ENCODE results near the gene OR4E1. TPM values are rescaled to one million over a fixed set of nuclear protein-coding genes. Genes with fewer than 3 reads are reported as not detected.

Gene OR4E1
- total RNA-seq, 1 experiment from 2014 or later: not detected

DNA sequence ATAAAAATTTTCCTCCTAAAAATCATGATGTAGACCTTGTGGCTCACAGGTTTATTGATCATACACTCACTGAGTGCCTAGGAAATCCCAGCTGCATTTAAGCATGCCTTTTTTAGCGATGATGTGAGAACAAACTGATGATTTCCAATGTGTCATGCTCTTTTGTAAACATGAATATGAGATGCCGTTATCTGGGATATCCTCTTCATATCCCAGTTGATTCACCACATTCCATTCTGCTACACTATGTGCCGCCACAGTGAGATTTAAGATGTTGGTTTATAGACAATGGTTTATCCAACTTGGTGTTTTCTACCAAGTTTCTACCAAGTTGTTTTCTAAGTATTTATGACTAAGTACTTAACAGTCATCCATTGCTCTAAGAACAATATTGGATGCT lies 5.2 kb downstream of the OR4E1 start:
- no peak overlapping the region for H3K27ac Mint-ChIP-seq (ENCODE audit: unreplicated experiment)
- TF ChIP-seq, protein P1, sequence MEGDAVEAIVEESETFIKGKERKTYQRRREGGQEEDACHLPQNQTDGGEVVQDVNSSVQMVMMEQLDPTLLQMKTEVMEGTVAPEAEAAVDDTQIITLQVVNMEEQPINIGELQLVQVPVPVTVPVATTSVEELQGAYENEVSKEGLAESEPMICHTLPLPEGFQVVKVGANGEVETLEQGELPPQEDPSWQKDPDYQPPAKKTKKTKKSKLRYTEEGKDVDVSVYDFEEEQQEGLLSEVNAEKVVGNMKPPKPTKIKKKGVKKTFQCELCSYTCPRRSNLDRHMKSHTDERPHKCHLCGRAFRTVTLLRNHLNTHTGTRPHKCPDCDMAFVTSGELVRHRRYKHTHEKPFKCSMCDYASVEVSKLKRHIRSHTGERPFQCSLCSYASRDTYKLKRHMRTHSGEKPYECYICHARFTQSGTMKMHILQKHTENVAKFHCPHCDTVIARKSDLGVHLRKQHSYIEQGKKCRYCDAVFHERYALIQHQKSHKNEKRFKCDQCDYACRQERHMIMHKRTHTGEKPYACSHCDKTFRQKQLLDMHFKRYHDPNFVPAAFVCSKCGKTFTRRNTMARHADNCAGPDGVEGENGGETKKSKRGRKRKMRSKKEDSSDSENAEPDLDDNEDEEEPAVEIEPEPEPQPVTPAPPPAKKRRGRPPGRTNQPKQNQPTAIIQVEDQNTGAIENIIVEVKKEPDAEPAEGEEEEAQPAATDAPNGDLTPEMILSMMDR (IDR thresholded peaks at IDR 0.05; ENCODE audit: insufficient read depth in 1 of 2, low read depth in 1 of 2, low read length in 1 of 2, severe bottlenecking in 1 of 2, unreplicated experiment in 1 of 2): no peak
- no peaks in the 10 kb centered on the region for H3K36me3 Mint-ChIP-seq (ENCODE audit: insufficient read depth, unreplicated experiment)
- no peak for DNase-seq
- ChIA-PET POLR2A (no interaction called here), CTCF (no interaction called here)
- BruUV-seq (replicated peaks): no TSS peak
- Histone ChIP-seq H3K4me3 (ENCODE audit: low read depth, low read length) (no peak overlapping the region), H3K9me3 (no peaks in the 10 kb centered on the region), H3K4me1 (peaks cover 16% of the 10 kb centered on the region), H3K36me3 (ENCODE audit: control insufficient read depth, insufficient read depth, low read length) (no peaks in the 10 kb centered on the region), H3K27me3 (replicated peaks; ENCODE audit: control insufficient read depth, insufficient read depth, low read length) (no peaks in the 10 kb centered on the region)
- intact Hi-C loops (cut with micrococcal nuclease; ENCODE audit: unreplicated experiment): loop anchor here (2.0 kb wide), 1 partner anchor 26 kb away; no protein-coding TSS in a partner anchor
- H3K9me3 Mint-ChIP-seq (ENCODE audit: unreplicated experiment): no peaks in the 10 kb centered on the region
- H3K4me3 Mint-ChIP-seq (ENCODE audit: unreplicated experiment): no peak overlapping the region
- peaks cover 17% of the 10 kb centered on the region for H3K4me1 Mint-ChIP-seq (ENCODE audit: low read depth, unreplicated experiment)
- no peaks in the 10 kb centered on the region for H3K27me3 Mint-ChIP-seq (ENCODE audit: insufficient read depth, unreplicated experiment)

DNA sequence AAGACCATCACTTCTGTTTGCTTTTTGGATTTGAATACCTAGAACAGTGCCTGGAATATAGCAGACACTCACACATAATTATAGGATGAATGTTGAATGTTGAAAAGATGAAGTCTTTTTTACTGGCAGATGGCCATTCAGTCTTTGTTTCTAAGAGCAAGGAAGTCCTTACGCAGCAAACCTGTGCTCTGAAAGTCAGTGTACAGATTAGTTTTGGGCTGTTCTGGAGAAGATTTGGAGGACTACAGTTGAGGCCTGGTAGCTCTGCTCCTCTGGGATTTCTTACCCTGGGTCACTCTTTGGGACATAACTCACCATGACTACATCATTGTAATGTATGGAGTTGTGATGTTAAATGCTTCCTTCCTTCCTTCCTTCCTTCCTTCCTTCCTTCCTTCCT lies 16.6 kb downstream of the OR4E1 start:
- Mint-ChIP-seq H3K4me3 (ENCODE audit: unreplicated experiment) (no peak overlapping the region), H3K4me1 (ENCODE audit: low read depth, unreplicated experiment) (no peaks in the 10 kb centered on the region), H3K27ac (ENCODE audit: unreplicated experiment) (no peak overlapping the region), H3K36me3 (ENCODE audit: insufficient read depth, unreplicated experiment) (no peaks in the 10 kb centered on the region), H3K9me3 (ENCODE audit: unreplicated experiment) (no peaks in the 10 kb centered on the region), H3K27me3 (ENCODE audit: insufficient read depth, unreplicated experiment) (peaks cover 3% of the 10 kb centered on the region)
- BruUV-seq (replicated peaks): no TSS peak
- TF ChIP-seq, protein P1 (IDR thresholded peaks at IDR 0.05; ENCODE audit: insufficient read depth in 1 of 2, low read depth in 1 of 2, low read length in 1 of 2, severe bottlenecking in 1 of 2, unreplicated experiment in 1 of 2): no peak
- H3K36me3 ChIP-seq (ENCODE audit: control insufficient read depth, insufficient read depth, low read length): no peaks in the 10 kb centered on the region
- no peaks in the 10 kb centered on the region for H3K27me3 ChIP-seq (replicated peaks; ENCODE audit: control insufficient read depth, insufficient read depth, low read length)
- no peaks in the 10 kb centered on the region for H3K4me1 ChIP-seq
- no peak for DNase-seq
- ChIA-PET CTCF (no interaction called here), POLR2A (no interaction called here)
- intact Hi-C loops (cut with micrococcal nuclease; ENCODE audit: unreplicated experiment): no loop called here
- no peak overlapping the region for H3K4me3 ChIP-seq (ENCODE audit: low read depth, low read length)
- H3K9me3 ChIP-seq: no peaks in the 10 kb centered on the region

DNA sequence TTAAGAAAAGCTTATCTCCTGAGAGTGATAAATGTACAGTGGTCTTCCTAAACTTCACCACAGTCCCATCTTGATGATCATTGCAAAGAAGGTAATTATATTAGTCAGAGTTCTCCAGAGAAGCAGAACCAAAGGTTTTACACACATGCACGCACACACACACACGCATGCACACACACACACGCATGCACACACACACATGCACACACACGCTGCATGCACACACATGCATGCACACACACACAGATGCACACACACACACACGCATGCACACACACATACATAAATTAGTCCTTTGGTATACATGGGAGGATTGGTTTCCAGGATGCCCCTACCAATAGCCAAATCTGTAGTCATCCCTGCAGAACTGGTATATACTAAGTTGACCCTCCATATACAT lies 19.4 kb downstream of the OR4E1 start:
- ChIA-PET POLR2A (no interaction called here), CTCF (interaction anchor here (0.7 kb wide), 1 partner anchor 468 kb away, joined by 3 read pairs; no protein-coding TSS in a partner anchor)
- Mint-ChIP-seq H3K36me3 (ENCODE audit: insufficient read depth, unreplicated experiment) (no peaks in the 10 kb centered on the region), H3K27ac (ENCODE audit: unreplicated experiment) (no peak overlapping the region), H3K4me1 (ENCODE audit: low read depth, unreplicated experiment) (no peaks in the 10 kb centered on the region), H3K4me3 (ENCODE audit: unreplicated experiment) (no peak overlapping the region), H3K9me3 (ENCODE audit: unreplicated experiment) (no peaks in the 10 kb centered on the region), H3K27me3 (ENCODE audit: insufficient read depth, unreplicated experiment) (peaks cover 3% of the 10 kb centered on the region)
- no peaks in the 10 kb centered on the region for H3K27me3 ChIP-seq (replicated peaks; ENCODE audit: control insufficient read depth, insufficient read depth, low read length)
- H3K4me3 ChIP-seq (ENCODE audit: low read depth, low read length): no peak overlapping the region
- no peaks in the 10 kb centered on the region for H3K36me3 ChIP-seq (ENCODE audit: control insufficient read depth, insufficient read depth, low read length)
- H3K4me1 ChIP-seq: no peaks in the 10 kb centered on the region
- no peaks in the 10 kb centered on the region for H3K9me3 ChIP-seq
- no TSS peak for BruUV-seq (replicated peaks)
- TF ChIP-seq, protein P1 (IDR thresholded peaks at IDR 0.05; ENCODE audit: insufficient read depth in 1 of 2, low read depth in 1 of 2, low read length in 1 of 2, severe bottlenecking in 1 of 2, unreplicated experiment in 1 of 2): no peak
- intact Hi-C loops (cut with micrococcal nuclease; ENCODE audit: unreplicated experiment): no loop called here
- DNase-seq: no peak

All from Caco-2 (cell line).